DND-41 (cell line): ENCODE measurements around the gene CC2D2A.

ENCODE experiments used
- EZH2 ChIP-seq: IDR thresholded peaks from 3 replicates; pipeline ENCODE4 v1.6.1; 2012; ENCODE audit warnings: borderline replicate concordance, low read depth, mild to moderate bottlenecking, moderate library complexity, low read length, inconsistent platforms; ENCODE audit not compliant: severe bottlenecking
- TF ChIP-seq, protein P1 (sequence below): IDR thresholded peaks from 2 replicates; pipeline ENCODE4 v1.5.1; 2012; ENCODE audit warnings: borderline replicate concordance, low read length, moderate library complexity, mild to moderate bottlenecking; ENCODE audit not compliant: poor library complexity, severe bottlenecking; ENCODE audit errors: extremely low read depth

DNA sequence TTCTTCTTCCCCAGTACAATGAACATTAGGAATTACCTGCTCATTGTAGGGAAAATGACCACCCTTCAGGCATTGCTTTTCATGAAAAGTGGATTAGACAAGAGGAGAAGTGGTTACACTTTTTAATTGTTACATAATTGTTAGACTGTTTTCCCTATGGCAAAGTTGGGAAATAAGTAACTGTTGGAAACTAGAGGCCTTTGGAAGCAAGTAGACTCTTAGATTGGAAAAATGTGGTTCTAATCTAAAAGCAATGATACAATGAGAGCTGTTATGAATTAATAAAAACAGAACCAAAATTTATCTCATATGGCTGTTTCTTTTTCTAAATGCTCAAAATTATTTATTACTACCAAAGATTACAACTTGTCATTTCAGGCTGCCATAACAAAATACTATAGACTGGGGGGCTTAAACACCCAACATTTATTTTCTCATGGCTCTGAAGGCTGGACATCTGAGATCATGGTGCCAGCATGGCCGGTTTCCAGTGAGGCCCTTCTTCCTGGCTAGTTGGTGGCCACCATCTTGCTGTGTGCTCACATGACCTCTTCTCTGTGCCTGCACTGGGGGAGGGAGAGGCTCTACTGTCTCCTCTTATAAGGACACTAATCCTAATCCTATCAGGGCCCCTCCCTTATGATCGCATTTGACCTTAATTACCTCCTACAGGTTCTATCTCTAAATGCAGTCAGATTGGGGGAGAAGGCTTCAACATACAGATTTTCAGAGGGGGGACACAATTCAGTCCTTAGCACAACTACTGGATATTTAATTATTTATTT, 12.5 kb downstream of the CC2D2A start:
- TF ChIP-seq EZH2, result no peak
- TF ChIP-seq, protein P1, sequence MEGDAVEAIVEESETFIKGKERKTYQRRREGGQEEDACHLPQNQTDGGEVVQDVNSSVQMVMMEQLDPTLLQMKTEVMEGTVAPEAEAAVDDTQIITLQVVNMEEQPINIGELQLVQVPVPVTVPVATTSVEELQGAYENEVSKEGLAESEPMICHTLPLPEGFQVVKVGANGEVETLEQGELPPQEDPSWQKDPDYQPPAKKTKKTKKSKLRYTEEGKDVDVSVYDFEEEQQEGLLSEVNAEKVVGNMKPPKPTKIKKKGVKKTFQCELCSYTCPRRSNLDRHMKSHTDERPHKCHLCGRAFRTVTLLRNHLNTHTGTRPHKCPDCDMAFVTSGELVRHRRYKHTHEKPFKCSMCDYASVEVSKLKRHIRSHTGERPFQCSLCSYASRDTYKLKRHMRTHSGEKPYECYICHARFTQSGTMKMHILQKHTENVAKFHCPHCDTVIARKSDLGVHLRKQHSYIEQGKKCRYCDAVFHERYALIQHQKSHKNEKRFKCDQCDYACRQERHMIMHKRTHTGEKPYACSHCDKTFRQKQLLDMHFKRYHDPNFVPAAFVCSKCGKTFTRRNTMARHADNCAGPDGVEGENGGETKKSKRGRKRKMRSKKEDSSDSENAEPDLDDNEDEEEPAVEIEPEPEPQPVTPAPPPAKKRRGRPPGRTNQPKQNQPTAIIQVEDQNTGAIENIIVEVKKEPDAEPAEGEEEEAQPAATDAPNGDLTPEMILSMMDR, result no peak
